ENCODE measurements around the gene COL25A1. TPM values are rescaled to one million over a fixed set of nuclear protein-coding genes. Genes with fewer than 3 reads are reported as not detected.
"Not testable (repeated sequence)": the region's sequence is repeated elsewhere in the genome, so short reads cannot be mapped to it uniquely, and the experiment has no call there.

Gene COL25A1
- total RNA-seq, 1 donor = 6.9 TPM

- TF ChIP-seq CTCF (IDR thresholded peaks at IDR 0.05; ENCODE audit: insufficient read depth, low read depth, low read length) = no peak
- DNase-seq (ENCODE audit: low read depth) = no peak
- no peak overlapping the region for H3K4me3 ChIP-seq (ENCODE audit: low read depth, low read length)
Measured at GRCh38 chr4:108946237-108946636, 356.2 kb downstream of the COL25A1 start.

- no peak for TF ChIP-seq CTCF (IDR thresholded peaks at IDR 0.05; ENCODE audit: insufficient read depth, low read depth, low read length)
- peak; percentile 22 for DNase-seq (ENCODE audit: low read depth)
- H3K4me3 ChIP-seq (ENCODE audit: low read depth, low read length) = no peak overlapping the region
Measured at GRCh38 chr4:108943976-108944591, 358.4 kb downstream of the COL25A1 start.

- no peak overlapping the region for H3K4me3 ChIP-seq (ENCODE audit: low read depth, low read length)
- no peak for TF ChIP-seq CTCF (IDR thresholded peaks at IDR 0.05; ENCODE audit: insufficient read depth, low read depth, low read length)
- no peak for DNase-seq (ENCODE audit: low read depth)
Measured at GRCh38 chr4:108943371-108943770, 359.1 kb downstream of the COL25A1 start.

- TF ChIP-seq CTCF (IDR thresholded peaks at IDR 0.05; ENCODE audit: insufficient read depth, low read depth, low read length) = no peak
- DNase-seq (ENCODE audit: low read depth) = no peak
- no peak overlapping the region for H3K4me3 ChIP-seq (ENCODE audit: low read depth, low read length)
Measured at GRCh38 chr4:108941904-108942430, 360.5 kb downstream of the COL25A1 start.

GRCh38 chr4:108940634-108941033 is 361.8 kb downstream of the COL25A1 start:
- DNase-seq (ENCODE audit: low read depth) = no peak
- H3K4me3 ChIP-seq (ENCODE audit: low read depth, low read length) = no peak overlapping the region
- no peak for TF ChIP-seq CTCF (IDR thresholded peaks at IDR 0.05; ENCODE audit: insufficient read depth, low read depth, low read length)

- no peak overlapping the region for H3K4me3 ChIP-seq (ENCODE audit: low read depth, low read length)
- no peak for DNase-seq (ENCODE audit: low read depth)
- TF ChIP-seq CTCF (IDR thresholded peaks at IDR 0.05; ENCODE audit: insufficient read depth, low read depth, low read length) = no peak
Measured at GRCh38 chr4:108940149-108940548, 362.3 kb downstream of the COL25A1 start.

GRCh38 chr4:108937066-108937465 is 365.4 kb downstream of the COL25A1 start:
- no peak for DNase-seq (ENCODE audit: low read depth)
- TF ChIP-seq CTCF (IDR thresholded peaks at IDR 0.05; ENCODE audit: insufficient read depth, low read depth, low read length) = no peak
- H3K4me3 ChIP-seq (ENCODE audit: low read depth, low read length) = no peak overlapping the region

GRCh38 chr4:108933925-108934324 is 368.5 kb downstream of the COL25A1 start:
- DNase-seq (ENCODE audit: low read depth); H3K4me3 ChIP-seq (ENCODE audit: low read depth, low read length): not testable (repeated sequence)
